Mesothelial cell of epicardium (in vitro differentiated cells): Measurements from ENCODE around the gene MGMT. TPM values are rescaled to one million over a fixed set of nuclear protein-coding genes. Genes with fewer than 3 reads are reported as not detected.

Source experiments
- DNase-seq, 2 experiments: peaks; one replicate each; pipeline ENCODE4 v3.0.0; 2021; ENCODE audit warnings: low spot score in 2 of 2; ENCODE audit not compliant: unreplicated experiment in 2 of 2
- H3K27ac Mint-ChIP-seq: 2 replicates; pipeline ENCODE4 v1.8.0; 2021; ENCODE audit warnings: mixed read lengths
- H3K27me3 Mint-ChIP-seq: 2 replicates; pipeline ENCODE4 v1.8.0; 2021; ENCODE audit warnings: low read depth, mixed read lengths
- H3K36me3 Mint-ChIP-seq: 2 replicates; pipeline ENCODE4 v1.8.0; 2021; ENCODE audit warnings: mixed read lengths
- H3K4me1 Mint-ChIP-seq: 2 replicates; pipeline ENCODE4 v1.8.0; 2021; ENCODE audit warnings: mixed read lengths
- H3K4me3 Mint-ChIP-seq: 2 replicates; pipeline ENCODE4 v1.8.0; 2021; ENCODE audit warnings: mild to moderate bottlenecking, moderate library complexity, mixed read lengths
- H3K9me3 Mint-ChIP-seq: 2 replicates; pipeline ENCODE4 v1.8.0; 2021; ENCODE audit warnings: mixed read lengths
- total RNA-seq: library from RNA; stranded (reverse); gene quantifications from 3 replicates; pipeline ENCODE4 v1.2.1, GENCODE V29; 2021
- TF ChIP-seq, protein P1 (sequence below): fragments of 200-600 bp; sonication (generic); IDR thresholded peaks from one replicate; pipeline ENCODE4 v1.5.0; 2021; ENCODE audit warnings: antibody characterized with exemption; ENCODE audit not compliant: unreplicated experiment

The MGMT gene
- total RNA-seq, 1 donor from 2014 or later, result 35.7 TPM

DNA sequence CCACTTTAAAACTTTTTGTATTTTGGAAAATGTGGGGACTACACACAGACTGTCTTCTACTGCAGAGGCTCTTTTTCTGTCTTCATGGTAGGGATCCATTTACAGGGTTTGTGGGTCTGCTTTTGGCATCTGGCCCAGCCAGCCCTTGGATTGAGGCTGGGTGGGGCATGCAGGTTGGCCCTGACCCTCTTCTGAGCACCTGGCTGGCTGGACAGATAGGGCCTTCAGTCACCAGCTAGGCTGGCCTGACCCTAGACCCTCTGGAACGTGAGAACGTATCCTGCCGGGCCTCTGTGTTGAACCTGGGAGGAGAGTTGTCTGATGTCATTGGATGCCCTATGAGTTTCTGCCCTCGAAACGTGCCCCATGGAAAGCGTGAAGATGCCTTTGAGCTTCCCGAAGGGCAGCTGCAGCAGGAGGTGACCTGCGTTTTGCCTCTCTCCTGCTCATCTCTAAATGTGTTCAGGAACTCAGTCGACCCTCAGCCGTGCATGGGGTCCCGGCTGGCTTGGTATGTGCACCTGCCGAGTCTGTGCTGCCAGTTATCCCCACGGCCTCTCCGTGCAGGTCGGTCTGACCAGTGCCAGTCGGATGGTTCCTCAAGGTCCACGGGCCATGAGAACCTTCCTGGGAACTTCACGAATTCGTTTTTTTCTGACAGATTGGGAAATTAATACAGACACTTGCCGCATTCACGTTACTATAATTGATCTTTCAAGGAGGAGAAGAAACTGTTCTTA, 74.9 kb downstream of the MGMT start:
- DNase-seq, result peak in 1 of 2 experiments; percentile 6
- Mint-ChIP-seq H3K9me3 (no peaks in the 10 kb centered on the region), H3K36me3 (peaks cover 22% of the 10 kb centered on the region), H3K4me1 (peaks cover 28% of the 10 kb centered on the region), H3K27ac (no peak overlapping the region), H3K27me3 (no peaks in the 10 kb centered on the region), H3K4me3 (no peak overlapping the region)
- TF ChIP-seq, protein P1, sequence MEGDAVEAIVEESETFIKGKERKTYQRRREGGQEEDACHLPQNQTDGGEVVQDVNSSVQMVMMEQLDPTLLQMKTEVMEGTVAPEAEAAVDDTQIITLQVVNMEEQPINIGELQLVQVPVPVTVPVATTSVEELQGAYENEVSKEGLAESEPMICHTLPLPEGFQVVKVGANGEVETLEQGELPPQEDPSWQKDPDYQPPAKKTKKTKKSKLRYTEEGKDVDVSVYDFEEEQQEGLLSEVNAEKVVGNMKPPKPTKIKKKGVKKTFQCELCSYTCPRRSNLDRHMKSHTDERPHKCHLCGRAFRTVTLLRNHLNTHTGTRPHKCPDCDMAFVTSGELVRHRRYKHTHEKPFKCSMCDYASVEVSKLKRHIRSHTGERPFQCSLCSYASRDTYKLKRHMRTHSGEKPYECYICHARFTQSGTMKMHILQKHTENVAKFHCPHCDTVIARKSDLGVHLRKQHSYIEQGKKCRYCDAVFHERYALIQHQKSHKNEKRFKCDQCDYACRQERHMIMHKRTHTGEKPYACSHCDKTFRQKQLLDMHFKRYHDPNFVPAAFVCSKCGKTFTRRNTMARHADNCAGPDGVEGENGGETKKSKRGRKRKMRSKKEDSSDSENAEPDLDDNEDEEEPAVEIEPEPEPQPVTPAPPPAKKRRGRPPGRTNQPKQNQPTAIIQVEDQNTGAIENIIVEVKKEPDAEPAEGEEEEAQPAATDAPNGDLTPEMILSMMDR, result no peak

DNA sequence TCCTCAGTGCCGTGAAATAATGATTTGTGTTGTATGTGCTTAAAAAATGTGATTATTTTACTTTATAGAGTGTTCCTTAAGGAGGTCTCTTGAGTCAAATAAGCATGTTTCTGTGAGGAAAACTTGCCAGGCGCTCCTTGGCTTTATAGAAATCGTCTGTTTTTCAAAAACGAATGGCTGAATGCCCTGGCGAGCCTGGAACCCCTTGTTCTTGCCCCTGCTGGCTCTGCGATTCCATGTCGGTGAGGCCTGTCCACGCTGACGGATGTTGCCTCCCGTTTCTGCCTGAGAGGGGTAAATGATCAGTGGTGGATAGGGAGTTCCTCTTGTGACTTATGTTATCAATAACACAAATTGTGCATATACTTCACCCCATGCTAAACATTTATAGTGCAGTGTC, 75.5 kb downstream of the MGMT start:
- peak in 1 of 2 experiments; percentile 25 for DNase-seq
- no peak overlapping the region for H3K27ac Mint-ChIP-seq
- no peak overlapping the region for H3K4me3 Mint-ChIP-seq

DNA sequence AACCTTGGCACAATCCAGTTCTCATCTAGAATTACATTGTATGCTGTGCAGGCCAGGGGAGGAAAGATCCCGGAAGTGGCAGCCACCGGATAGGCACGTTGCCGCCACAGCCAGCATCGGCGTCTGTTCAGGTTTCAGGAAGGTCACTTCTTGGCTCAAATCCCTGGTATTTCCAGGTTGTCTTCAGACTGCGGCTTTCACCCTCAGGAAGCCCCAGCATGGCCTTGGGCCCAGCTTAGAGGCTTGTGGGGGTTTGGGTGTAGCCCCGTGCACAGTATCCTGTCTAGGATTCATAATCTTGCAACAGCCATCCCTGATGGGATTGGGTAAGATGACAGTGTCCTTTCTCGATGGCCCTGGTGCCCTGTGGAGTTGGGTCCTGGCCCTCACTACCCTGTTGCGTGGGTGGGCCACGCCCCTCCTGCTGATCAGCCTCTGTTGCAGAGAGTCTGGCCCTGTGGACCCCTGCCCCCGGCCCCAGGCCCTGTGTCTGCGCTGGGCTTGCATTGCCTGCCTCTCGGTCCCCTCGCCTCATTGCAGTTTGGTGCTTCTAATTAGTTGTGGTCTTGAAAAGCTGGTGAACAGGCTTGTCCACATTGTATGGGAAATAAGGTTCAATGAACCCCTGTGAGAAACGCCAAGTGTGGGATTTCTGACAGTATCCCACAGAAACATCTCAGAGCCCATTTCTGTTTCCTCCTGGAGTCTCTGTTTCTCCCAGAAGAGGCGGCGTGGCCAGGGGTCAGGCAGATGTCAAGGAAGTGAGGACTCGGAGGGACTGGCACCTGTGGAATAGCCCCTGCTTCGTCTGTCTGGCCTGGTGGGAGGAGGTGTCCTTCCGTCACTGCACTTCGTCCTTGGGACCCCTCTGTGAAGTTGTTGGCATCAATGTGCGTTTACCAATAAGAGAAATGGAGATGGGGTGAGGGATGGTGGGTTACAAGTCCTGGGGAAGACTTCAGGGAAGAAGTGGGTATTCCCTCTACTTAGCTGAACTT, 77.5 kb downstream of the MGMT start:
- Mint-ChIP-seq H3K27me3 (no peaks in the 10 kb centered on the region), H3K4me1 (peaks cover 31% of the 10 kb centered on the region), H3K4me3 (no peak overlapping the region), H3K27ac (no peak overlapping the region), H3K36me3 (peaks cover 2% of the 10 kb centered on the region), H3K9me3 (no peaks in the 10 kb centered on the region)
- peak in 1 of 2 experiments; percentile 31 for DNase-seq
- TF ChIP-seq, protein P1, result no peak

More for the DNA sequence above, 75.5 kb downstream of the MGMT start:
- Mint-ChIP-seq H3K27me3 (no peaks in the 10 kb centered on the region), H3K36me3 (peaks cover 15% of the 10 kb centered on the region), H3K4me1 (peaks cover 28% of the 10 kb centered on the region), H3K9me3 (no peaks in the 10 kb centered on the region)
- TF ChIP-seq, protein P1, result no peak

DNA sequence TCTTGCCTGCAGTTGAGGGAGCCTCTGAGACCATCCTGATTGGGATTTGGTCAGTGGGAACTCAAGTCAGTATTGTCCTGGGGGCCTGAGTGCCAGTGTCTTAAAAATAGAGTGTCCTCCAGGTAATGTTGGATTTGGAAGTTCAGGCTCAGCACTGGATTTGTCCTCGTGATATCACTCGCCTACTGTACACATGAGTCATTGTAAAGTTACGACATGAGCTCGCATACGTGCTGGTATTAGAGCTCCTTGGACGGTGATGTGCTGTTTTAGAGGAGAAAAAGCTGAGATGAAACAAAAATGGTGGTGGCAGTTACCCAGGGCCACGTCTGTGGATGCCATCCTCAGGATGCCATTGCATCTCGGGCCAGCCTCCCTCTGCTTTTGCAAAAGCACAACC, 78.2 kb downstream of the MGMT start:
- Mint-ChIP-seq H3K4me3 (no peak overlapping the region), H3K9me3 (no peaks in the 10 kb centered on the region), H3K36me3 (no peaks in the 10 kb centered on the region), H3K27me3 (no peaks in the 10 kb centered on the region), H3K27ac (no peak overlapping the region), H3K4me1 (peaks cover 26% of the 10 kb centered on the region)
- DNase-seq, result no peak
- TF ChIP-seq, protein P1, result no peak

DNA sequence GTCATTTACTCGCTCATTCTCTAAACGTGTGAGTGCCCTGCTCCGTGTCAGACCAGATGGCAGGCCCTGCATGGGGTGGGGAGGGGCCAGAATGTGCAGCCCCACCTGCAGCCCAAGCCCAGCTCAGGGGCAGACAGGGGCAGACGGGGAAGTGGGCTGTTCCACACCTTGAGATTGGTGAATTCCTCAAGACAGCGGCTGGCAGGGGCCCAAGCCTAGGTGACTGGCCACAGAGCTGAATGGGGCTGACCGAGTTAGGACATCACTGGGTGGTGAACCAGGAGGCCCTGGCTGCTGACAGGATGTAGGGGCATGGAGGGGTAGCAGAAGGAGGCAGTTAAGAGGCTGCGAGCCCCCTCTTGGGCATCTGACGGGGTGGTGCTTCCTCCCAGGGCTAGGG, 79.1 kb downstream of the MGMT start:
- Mint-ChIP-seq H3K27ac (no peak overlapping the region), H3K36me3 (peaks cover 4% of the 10 kb centered on the region), H3K27me3 (no peaks in the 10 kb centered on the region), H3K4me1 (peaks cover 17% of the 10 kb centered on the region), H3K9me3 (no peaks in the 10 kb centered on the region), H3K4me3 (no peak overlapping the region)
- TF ChIP-seq, protein P1, result no peak
- peak in 1 of 2 experiments; percentile 30 for DNase-seq
